Vagina (tissue), 2 donors: ENCODE results near the gene CA7.

Experiments used
- CTCF ChIP-seq, 3 experiments: fragments of 450-650 bp in 2 of 3; fragments of 200-600 bp in 1 of 3; sonication (generic) in 1 of 3; IDR thresholded peaks; one replicate each; pipeline ENCODE4 v1.5.1; 2017 to 2019; ENCODE audit warnings: antibody characterized with exemption in 3 of 3, mild to moderate bottlenecking in 2 of 3, moderate library complexity in 2 of 3
- POLR2A ChIP-seq, 2 donors: fragments of 450-650 bp; IDR thresholded peaks; one replicate each; pipeline ENCODE4 v1.6.1; 2017; ENCODE audit warnings: antibody characterized with exemption in 2 of 2, mild to moderate bottlenecking in 2 of 2, moderate library complexity in 2 of 2
- POLR2AphosphoS5 ChIP-seq, 2 donors: sonication (generic); formaldehyde crosslinking; IDR thresholded peaks; one replicate each; pipeline ENCODE4 v1.9.0; 2017; ENCODE audit warnings: antibody characterized with exemption in 2 of 2, mild to moderate bottlenecking in 2 of 2, low read depth in 1 of 2; ENCODE audit not compliant: insufficient read depth in 1 of 2

GRCh38 chr16:66847533-66848067, 3.4 kb downstream of the CA7 start:
- TF ChIP-seq CTCF (IDR thresholded peaks at IDR 0.05) (no peak), POLR2AphosphoS5 (IDR thresholded peaks at IDR 0.05; ENCODE audit: insufficient read depth in 1 of 2, low read depth in 1 of 2) (no peak), POLR2A (IDR thresholded peaks at IDR 0.05) (no peak)
